HEK293 (cell line): ENCODE measurements around the gene CCDC85C.

ENCODE experiments used
- CTCF ChIP-seq: fragments of 450-650 bp; formaldehyde crosslinking; IDR thresholded peaks from 2 replicates; pipeline ENCODE4 v1.5.1; 2016; ENCODE audit warnings: missing biosample characterization, missing genetic modification characterization
- HIC1 ChIP-seq: fragments of 450-650 bp; formaldehyde crosslinking; IDR thresholded peaks from 2 replicates; pipeline ENCODE4 v1.5.1; 2016; ENCODE audit warnings: missing biosample characterization, missing genetic modification characterization
- KLF16 ChIP-seq: fragments of 450-650 bp; formaldehyde crosslinking; IDR thresholded peaks from 2 replicates; pipeline ENCODE4 v1.5.1; 2017; ENCODE audit warnings: missing biosample characterization, missing genetic modification characterization
- KLF17 ChIP-seq: fragments of 450-650 bp; formaldehyde crosslinking; IDR thresholded peaks from 2 replicates; pipeline ENCODE4 v1.5.1; 2016; ENCODE audit warnings: missing biosample characterization, missing genetic modification characterization
- KLF9 ChIP-seq: fragments of 450-650 bp; formaldehyde crosslinking; IDR thresholded peaks from 2 replicates; pipeline ENCODE4 v1.5.1; 2016; ENCODE audit warnings: missing biosample characterization, missing genetic modification characterization, low read depth
- MZF1 ChIP-seq: fragments of 450-650 bp; formaldehyde crosslinking; IDR thresholded peaks from 2 replicates; pipeline ENCODE4 v1.5.1; 2017; ENCODE audit warnings: missing biosample characterization, missing genetic modification characterization, borderline replicate concordance
- TRIM28 ChIP-seq: IDR thresholded peaks from 2 replicates; pipeline ENCODE4 v1.6.1; 2011; ENCODE audit warnings: low read length, control low read depth, borderline replicate concordance
- TSHZ1 ChIP-seq: fragments of 450-650 bp; formaldehyde crosslinking; IDR thresholded peaks from 2 replicates; pipeline ENCODE4 v1.5.1; 2016; ENCODE audit warnings: missing biosample characterization, missing genetic modification characterization, borderline replicate concordance
- ZBTB10 ChIP-seq: fragments of 450-650 bp; formaldehyde crosslinking; IDR thresholded peaks from 2 replicates; pipeline ENCODE4 v1.5.1; 2016; ENCODE audit warnings: missing biosample characterization, missing genetic modification characterization
- ZBTB17 ChIP-seq: fragments of 450-650 bp; formaldehyde crosslinking; IDR thresholded peaks from 2 replicates; pipeline ENCODE4 v1.5.1; 2016; ENCODE audit warnings: missing biosample characterization, missing genetic modification characterization
- ZNF175 ChIP-seq: fragments of 450-650 bp; formaldehyde crosslinking; IDR thresholded peaks from 2 replicates; pipeline ENCODE4 v1.5.1; 2016; ENCODE audit warnings: missing biosample characterization, missing genetic modification characterization
- ZNF19 ChIP-seq: fragments of 450-650 bp; formaldehyde crosslinking; IDR thresholded peaks from 2 replicates; pipeline ENCODE4; 2016; ENCODE audit warnings: missing biosample characterization, missing genetic modification characterization, low read depth
- ZNF530 ChIP-seq: fragments of 450-650 bp; formaldehyde crosslinking; IDR thresholded peaks from 2 replicates; pipeline ENCODE4 v1.5.1; 2016; ENCODE audit warnings: low read depth, missing biosample characterization, missing genetic modification characterization

GRCh38 chr14:99564256-99564925, 39.6 kb downstream of the CCDC85C start:
- TF ChIP-seq KLF16 (tag by site-specific recombination) (no peak), ZBTB17 (tag by site-specific recombination) (no peak), CTCF (tag by site-specific recombination) (no peak), HIC1 (no peak), TRIM28 (no peak), KLF17 (tag by site-specific recombination) (no peak), ZBTB10 (no peak), KLF9 (no peak), TSHZ1 (tag by site-specific recombination) (no peak), ZNF19 (tag by site-specific recombination) (no peak), MZF1 (no peak), ZNF175 (tag by site-specific recombination) (no peak), ZNF530 (tag by site-specific recombination) (no peak)
